ENCODE data around the gene SELENOI. TPM values are rescaled to one million over a fixed set of nuclear protein-coding genes. Genes with fewer than 3 reads are reported as not detected.
A peak's percentile ranks its signal among the peaks of the same experiment; 100 is the strongest.

The SELENOI gene
- total and polyA plus RNA-seq, 4 donors = 20.1 to 69.1 (median 24.3) TPM

- 80% methylated on average over 2 of the region's 2 CpGs for WGBS (ENCODE audit: insufficient coverage)
- Histone ChIP-seq H3K36me3 (ENCODE audit: control insufficient read depth, insufficient read depth, low read length) (no peaks in the 10 kb centered on the region), H3K27me3 (ENCODE audit: control insufficient read depth, insufficient read depth, low read length) (no peaks in the 10 kb centered on the region), H3K4me1 (ENCODE audit: control insufficient read depth, insufficient read depth, low read length) (no peaks in the 10 kb centered on the region), H3K27ac (ENCODE audit: low read depth, low read length) (no peak overlapping the region), H3K9me3 (ENCODE audit: control insufficient read depth, insufficient read depth, low read length) (no peaks in the 10 kb centered on the region), H3K4me3 (ENCODE audit: low read depth, low read length) (no peak overlapping the region)
- no peak for DNase-seq (ENCODE audit: low read depth in 4 of 6, low spot score in 6 of 6)
These were observed 9.2 kb upstream of the SELENOI start for GRCh38 chr2:26336719-26337118.

GRCh38 chr2:26337298-26337697 is 8.6 kb upstream of the SELENOI start:
- Histone ChIP-seq H3K4me1 (ENCODE audit: control insufficient read depth, insufficient read depth, low read length) (no peaks in the 10 kb centered on the region), H3K4me3 (ENCODE audit: low read depth, low read length) (no peak overlapping the region), H3K36me3 (ENCODE audit: control insufficient read depth, insufficient read depth, low read length) (no peaks in the 10 kb centered on the region), H3K27ac (ENCODE audit: low read depth, low read length) (no peak overlapping the region), H3K9me3 (ENCODE audit: control insufficient read depth, insufficient read depth, low read length) (no peaks in the 10 kb centered on the region), H3K27me3 (ENCODE audit: control insufficient read depth, insufficient read depth, low read length) (no peaks in the 10 kb centered on the region)
- DNase-seq (ENCODE audit: low read depth in 4 of 6, low spot score in 6 of 6) = no peak
- no CpG with 5 or more reads among the region's 2 CpGs for WGBS (ENCODE audit: insufficient coverage)

- Histone ChIP-seq H3K27me3 (ENCODE audit: control insufficient read depth, insufficient read depth, low read length) (no peaks in the 10 kb centered on the region), H3K27ac (ENCODE audit: low read depth, low read length) (no peak overlapping the region), H3K9me3 (ENCODE audit: control insufficient read depth, insufficient read depth, low read length) (no peaks in the 10 kb centered on the region), H3K36me3 (ENCODE audit: control insufficient read depth, insufficient read depth, low read length) (no peaks in the 10 kb centered on the region), H3K4me1 (ENCODE audit: control insufficient read depth, insufficient read depth, low read length) (peaks cover 8% of the 10 kb centered on the region), H3K4me3 (ENCODE audit: low read depth, low read length) (no peak overlapping the region)
- no peak for DNase-seq (ENCODE audit: low read depth in 4 of 6, low spot score in 6 of 6)
- 88% methylated on average over 3 of the region's 3 CpGs for WGBS (ENCODE audit: insufficient coverage)
These were observed 5.1 kb upstream of the SELENOI start for GRCh38 chr2:26340831-26341230.

- H3K36me3 ChIP-seq (ENCODE audit: control insufficient read depth, insufficient read depth, low read length) = no peaks in the 10 kb centered on the region
- no peaks in the 10 kb centered on the region for H3K9me3 ChIP-seq (ENCODE audit: control insufficient read depth, insufficient read depth, low read length)
- WGBS (ENCODE audit: insufficient coverage) = 83% methylated on average over 6 of the region's 17 CpGs
- H3K4me1 ChIP-seq (ENCODE audit: control insufficient read depth, insufficient read depth, low read length) = peaks cover 8% of the 10 kb centered on the region
- no peaks in the 10 kb centered on the region for H3K27me3 ChIP-seq (ENCODE audit: control insufficient read depth, insufficient read depth, low read length)
- H3K4me3 ChIP-seq (ENCODE audit: low read depth, low read length) = peak overlapping the region; percentile 97
- H3K27ac ChIP-seq (ENCODE audit: low read depth, low read length) = peak overlapping the region; percentile 96
- peak in 3 of 6 donors; percentile 21 to 78 (median 36) for DNase-seq (ENCODE audit: low read depth in 4 of 6, low spot score in 6 of 6)
These were observed 1.2 kb upstream of the SELENOI start for GRCh38 chr2:26344581-26345282.

- no peaks in the 10 kb centered on the region for H3K36me3 ChIP-seq (ENCODE audit: control insufficient read depth, insufficient read depth, low read length)
- DNase-seq (ENCODE audit: low read depth in 4 of 6, low spot score in 6 of 6) = no peak
- WGBS (ENCODE audit: insufficient coverage) = 0% methylated on average over 7 of the region's 9 CpGs
- H3K27me3 ChIP-seq (ENCODE audit: control insufficient read depth, insufficient read depth, low read length) = no peaks in the 10 kb centered on the region
- peak overlapping the region; percentile 97 for H3K4me3 ChIP-seq (ENCODE audit: low read depth, low read length)
- H3K4me1 ChIP-seq (ENCODE audit: control insufficient read depth, insufficient read depth, low read length) = peaks cover 8% of the 10 kb centered on the region
- H3K9me3 ChIP-seq (ENCODE audit: control insufficient read depth, insufficient read depth, low read length) = no peaks in the 10 kb centered on the region
- peak overlapping the region; percentile 96 for H3K27ac ChIP-seq (ENCODE audit: low read depth, low read length)
These were observed 729 bp upstream of the SELENOI start for GRCh38 chr2:26345283-26345544.

GRCh38 chr2:26346454-26347053 is 611 bp downstream of the SELENOI start, which contains the start of gene ADGRF3:
Gene ADGRF3, minus strand, starts transcription at chr2:26346789. Its CDS starts 555 bp downstream, at chr2:26346234.
- Histone ChIP-seq H3K4me1 (ENCODE audit: control insufficient read depth, insufficient read depth, low read length) (peaks cover 8% of the 10 kb centered on the region), H3K9me3 (ENCODE audit: control insufficient read depth, insufficient read depth, low read length) (no peaks in the 10 kb centered on the region), H3K36me3 (ENCODE audit: control insufficient read depth, insufficient read depth, low read length) (no peaks in the 10 kb centered on the region), H3K4me3 (ENCODE audit: low read depth, low read length) (peak within 1 kb of the TSS; percentile 97), H3K27ac (ENCODE audit: low read depth, low read length) (peak within 1 kb of the TSS; percentile 96), H3K27me3 (ENCODE audit: control insufficient read depth, insufficient read depth, low read length) (no peaks in the 10 kb centered on the region)
- WGBS (ENCODE audit: insufficient coverage) = 0% methylated on average over 10 of the region's 28 CpGs
- peak in 4 of 6 donors; percentile 24 to 87 (median 58) for DNase-seq (ENCODE audit: low read depth in 4 of 6, low spot score in 6 of 6)

GRCh38 chr2:26347286-26347865 is 1.4 kb downstream of the SELENOI start:
- peaks cover 8% of the 10 kb centered on the region for H3K4me1 ChIP-seq (ENCODE audit: control insufficient read depth, insufficient read depth, low read length)
- peak overlapping the region; percentile 84 for H3K27ac ChIP-seq (ENCODE audit: low read depth, low read length)
- 27% methylated on average over 3 of the region's 5 CpGs for WGBS (ENCODE audit: insufficient coverage)
- no peaks in the 10 kb centered on the region for H3K27me3 ChIP-seq (ENCODE audit: control insufficient read depth, insufficient read depth, low read length)
- H3K9me3 ChIP-seq (ENCODE audit: control insufficient read depth, insufficient read depth, low read length) = no peaks in the 10 kb centered on the region
- H3K4me3 ChIP-seq (ENCODE audit: low read depth, low read length) = peak overlapping the region; percentile 97
- no peaks in the 10 kb centered on the region for H3K36me3 ChIP-seq (ENCODE audit: control insufficient read depth, insufficient read depth, low read length)
- no peak for DNase-seq (ENCODE audit: low read depth in 4 of 6, low spot score in 6 of 6)

- H3K27ac ChIP-seq (ENCODE audit: low read depth, low read length) = no peak overlapping the region
- no peak overlapping the region for H3K4me3 ChIP-seq (ENCODE audit: low read depth, low read length)
- 100% methylated on average over 1 of the region's 3 CpGs for WGBS (ENCODE audit: insufficient coverage)
- no peak for DNase-seq (ENCODE audit: low read depth in 4 of 6, low spot score in 6 of 6)
- H3K27me3 ChIP-seq (ENCODE audit: control insufficient read depth, insufficient read depth, low read length) = no peaks in the 10 kb centered on the region
- peaks cover 3% of the 10 kb centered on the region for H3K36me3 ChIP-seq (ENCODE audit: control insufficient read depth, insufficient read depth, low read length)
- peaks cover under 1% of the 10 kb centered on the region for H3K4me1 ChIP-seq (ENCODE audit: control insufficient read depth, insufficient read depth, low read length)
- H3K9me3 ChIP-seq (ENCODE audit: control insufficient read depth, insufficient read depth, low read length) = no peaks in the 10 kb centered on the region
These were observed 3.7 kb downstream of the SELENOI start for GRCh38 chr2:26349690-26350089.

- 91% methylated on average over 7 of the region's 10 CpGs for WGBS (ENCODE audit: insufficient coverage)
- Histone ChIP-seq H3K27ac (ENCODE audit: low read depth, low read length) (no peak overlapping the region), H3K36me3 (ENCODE audit: control insufficient read depth, insufficient read depth, low read length) (peaks cover 3% of the 10 kb centered on the region), H3K4me1 (ENCODE audit: control insufficient read depth, insufficient read depth, low read length) (no peaks in the 10 kb centered on the region), H3K4me3 (ENCODE audit: low read depth, low read length) (no peak overlapping the region), H3K9me3 (ENCODE audit: control insufficient read depth, insufficient read depth, low read length) (no peaks in the 10 kb centered on the region), H3K27me3 (ENCODE audit: control insufficient read depth, insufficient read depth, low read length) (no peaks in the 10 kb centered on the region)
- no peak for DNase-seq (ENCODE audit: low read depth in 4 of 6, low spot score in 6 of 6)
These were observed 5.6 kb downstream of the SELENOI start for GRCh38 chr2:26351375-26352090.
